Measurements from ENCODE around the gene ITGBL1. TPM values are rescaled to one million over a fixed set of nuclear protein-coding genes. Genes with fewer than 3 reads are reported as not detected.
A peak's percentile ranks its signal among the peaks of the same experiment; 100 is the strongest.

ITGBL1 gene
- total RNA-seq, 1 donor, result 398 TPM

DNA sequence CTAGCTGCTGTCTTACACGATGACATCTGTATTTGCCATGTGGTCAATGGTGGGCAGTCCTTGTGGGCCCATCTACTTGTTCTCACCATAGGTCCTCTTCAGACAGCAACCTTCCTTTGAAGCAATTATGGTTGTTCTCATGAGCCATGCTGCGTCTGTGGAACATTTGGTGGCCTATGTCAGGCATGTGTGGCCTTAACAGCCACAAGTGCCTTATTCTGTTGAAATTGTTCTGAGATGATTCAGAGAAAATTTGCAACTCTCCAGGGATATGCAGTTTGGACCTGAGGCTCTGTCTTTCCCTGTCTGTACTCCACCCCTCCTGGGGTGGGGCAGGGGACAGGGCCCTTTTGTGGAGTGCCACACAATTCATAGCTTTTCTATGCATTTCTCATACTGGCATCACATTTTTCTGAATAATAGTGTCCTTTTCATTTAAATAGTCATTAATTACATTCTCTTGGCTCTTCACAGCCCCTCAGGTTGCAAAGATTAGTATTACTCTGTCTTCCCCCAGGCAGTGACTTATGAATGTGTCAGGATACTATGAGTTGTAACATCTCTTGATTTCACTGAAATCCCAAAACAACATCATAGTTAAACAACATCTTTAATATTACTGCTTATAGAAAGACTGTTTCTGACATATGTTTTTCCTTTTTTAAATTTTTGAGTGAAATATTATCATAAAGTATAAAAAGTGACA lies 102.1 kb downstream of the ITGBL1 start:
- Histone ChIP-seq H3K9me3 (ENCODE audit: low read depth, low read length) (no peaks in the 10 kb centered on the region), H3K4me1 (ENCODE audit: insufficient read depth, low read length) (peaks cover 21% of the 10 kb centered on the region), H3K79me2 (ENCODE audit: insufficient read depth, low read length) (peaks cover 90% of the 10 kb centered on the region), H3K4me3 (ENCODE audit: insufficient read depth, low read length) (no peak overlapping the region), H3K4me2 (ENCODE audit: insufficient read depth, low read length) (no peak overlapping the region), H3K36me3 (ENCODE audit: insufficient read depth, low read length) (no peaks in the 10 kb centered on the region), H3K27me3 (ENCODE audit: insufficient read depth, low read length) (no peaks in the 10 kb centered on the region), H4K20me1 (ENCODE audit: insufficient read depth, low read length) (peaks cover 25% of the 10 kb centered on the region), H2AFZ (ENCODE audit: low read length) (no peak overlapping the region), H3K27ac (ENCODE audit: low read depth, low read length) (no peak overlapping the region)
- TF ChIP-seq, protein P1, sequence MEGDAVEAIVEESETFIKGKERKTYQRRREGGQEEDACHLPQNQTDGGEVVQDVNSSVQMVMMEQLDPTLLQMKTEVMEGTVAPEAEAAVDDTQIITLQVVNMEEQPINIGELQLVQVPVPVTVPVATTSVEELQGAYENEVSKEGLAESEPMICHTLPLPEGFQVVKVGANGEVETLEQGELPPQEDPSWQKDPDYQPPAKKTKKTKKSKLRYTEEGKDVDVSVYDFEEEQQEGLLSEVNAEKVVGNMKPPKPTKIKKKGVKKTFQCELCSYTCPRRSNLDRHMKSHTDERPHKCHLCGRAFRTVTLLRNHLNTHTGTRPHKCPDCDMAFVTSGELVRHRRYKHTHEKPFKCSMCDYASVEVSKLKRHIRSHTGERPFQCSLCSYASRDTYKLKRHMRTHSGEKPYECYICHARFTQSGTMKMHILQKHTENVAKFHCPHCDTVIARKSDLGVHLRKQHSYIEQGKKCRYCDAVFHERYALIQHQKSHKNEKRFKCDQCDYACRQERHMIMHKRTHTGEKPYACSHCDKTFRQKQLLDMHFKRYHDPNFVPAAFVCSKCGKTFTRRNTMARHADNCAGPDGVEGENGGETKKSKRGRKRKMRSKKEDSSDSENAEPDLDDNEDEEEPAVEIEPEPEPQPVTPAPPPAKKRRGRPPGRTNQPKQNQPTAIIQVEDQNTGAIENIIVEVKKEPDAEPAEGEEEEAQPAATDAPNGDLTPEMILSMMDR (IDR thresholded peaks at IDR 0.05; ENCODE audit: extremely low read depth, low read depth, low read length), result no peak
- no peak for DNase-seq (ENCODE audit: insufficient read length, low spot score, missing footprints)

DNA sequence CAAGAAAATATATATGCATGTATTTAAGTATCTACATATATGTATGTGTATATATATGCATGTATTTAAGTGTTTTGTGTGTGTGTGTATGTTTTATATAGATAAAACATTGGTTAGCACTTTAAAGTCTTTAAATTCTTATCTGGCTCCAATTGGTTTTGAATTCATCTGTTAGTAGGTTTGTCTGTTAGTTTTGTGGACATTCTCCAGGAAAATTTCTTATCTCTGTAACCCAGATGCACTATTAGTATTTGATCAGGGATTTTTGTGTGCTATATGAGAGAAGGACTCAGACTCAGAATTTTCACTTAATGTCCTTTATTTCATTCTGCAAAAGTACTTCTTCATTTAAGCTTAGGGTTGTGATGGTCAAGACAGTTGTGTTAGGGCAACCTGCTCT lies 103.1 kb downstream of the ITGBL1 start:
- TF ChIP-seq, protein P1 (IDR thresholded peaks at IDR 0.05; ENCODE audit: extremely low read depth, low read depth, low read length), result no peak
- peaks cover 23% of the 10 kb centered on the region for H4K20me1 ChIP-seq (ENCODE audit: insufficient read depth, low read length)

DNA sequence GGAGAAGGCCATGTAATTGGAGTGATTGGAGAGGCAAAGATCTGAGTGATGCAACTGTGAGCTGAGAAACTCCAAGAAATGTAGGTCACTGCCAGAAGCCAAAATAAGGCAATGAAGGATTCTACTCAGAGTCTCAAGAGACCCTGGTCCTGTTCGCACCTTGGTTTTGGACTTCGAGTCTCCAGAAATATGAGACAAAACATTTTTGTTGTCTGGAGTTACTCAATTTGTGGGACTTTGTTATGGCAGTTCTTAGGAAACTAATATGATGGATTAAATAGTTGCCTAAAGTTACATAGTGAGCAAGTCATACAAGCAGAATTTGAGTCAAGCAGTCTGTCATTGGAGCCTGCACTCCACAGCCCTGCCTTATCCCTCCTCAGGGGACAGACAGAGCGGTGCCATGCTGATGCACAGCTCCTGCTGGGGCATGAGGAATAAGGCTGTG lies 104.2 kb downstream of the ITGBL1 start:
- no peak overlapping the region for H2AFZ ChIP-seq (ENCODE audit: low read length)
- peaks cover 88% of the 10 kb centered on the region for H3K79me2 ChIP-seq (ENCODE audit: insufficient read depth, low read length)
- no peaks in the 10 kb centered on the region for H3K27me3 ChIP-seq (ENCODE audit: insufficient read depth, low read length)
- H3K4me2 ChIP-seq (ENCODE audit: insufficient read depth, low read length), result no peak overlapping the region
- no peaks in the 10 kb centered on the region for H3K9me3 ChIP-seq (ENCODE audit: low read depth, low read length)
- H3K4me1 ChIP-seq (ENCODE audit: insufficient read depth, low read length), result peaks cover 18% of the 10 kb centered on the region
- no peaks in the 10 kb centered on the region for H3K36me3 ChIP-seq (ENCODE audit: insufficient read depth, low read length)
- peak overlapping the region; percentile 24 for H3K27ac ChIP-seq (ENCODE audit: low read depth, low read length)
- TF ChIP-seq, protein P1 (IDR thresholded peaks at IDR 0.05; ENCODE audit: extremely low read depth, low read depth, low read length), result no peak
- peaks cover 23% of the 10 kb centered on the region for H4K20me1 ChIP-seq (ENCODE audit: insufficient read depth, low read length)
- no peak for DNase-seq (ENCODE audit: insufficient read length, low spot score, missing footprints)
- no peak overlapping the region for H3K4me3 ChIP-seq (ENCODE audit: insufficient read depth, low read length)

More for the DNA sequence above, 103.1 kb downstream of the ITGBL1 start:
- DNase-seq (ENCODE audit: insufficient read length, low spot score, missing footprints), result no peak
- no peak overlapping the region for H3K27ac ChIP-seq (ENCODE audit: low read depth, low read length)
- peaks cover 88% of the 10 kb centered on the region for H3K79me2 ChIP-seq (ENCODE audit: insufficient read depth, low read length)
- H3K36me3 ChIP-seq (ENCODE audit: insufficient read depth, low read length), result no peaks in the 10 kb centered on the region
- H3K4me3 ChIP-seq (ENCODE audit: insufficient read depth, low read length), result no peak overlapping the region
- H3K4me2 ChIP-seq (ENCODE audit: insufficient read depth, low read length), result no peak overlapping the region
- H3K27me3 ChIP-seq (ENCODE audit: insufficient read depth, low read length), result no peaks in the 10 kb centered on the region
- peaks cover 18% of the 10 kb centered on the region for H3K4me1 ChIP-seq (ENCODE audit: insufficient read depth, low read length)
- H2AFZ ChIP-seq (ENCODE audit: low read length), result no peak overlapping the region
- H3K9me3 ChIP-seq (ENCODE audit: low read depth, low read length), result no peaks in the 10 kb centered on the region

DNA sequence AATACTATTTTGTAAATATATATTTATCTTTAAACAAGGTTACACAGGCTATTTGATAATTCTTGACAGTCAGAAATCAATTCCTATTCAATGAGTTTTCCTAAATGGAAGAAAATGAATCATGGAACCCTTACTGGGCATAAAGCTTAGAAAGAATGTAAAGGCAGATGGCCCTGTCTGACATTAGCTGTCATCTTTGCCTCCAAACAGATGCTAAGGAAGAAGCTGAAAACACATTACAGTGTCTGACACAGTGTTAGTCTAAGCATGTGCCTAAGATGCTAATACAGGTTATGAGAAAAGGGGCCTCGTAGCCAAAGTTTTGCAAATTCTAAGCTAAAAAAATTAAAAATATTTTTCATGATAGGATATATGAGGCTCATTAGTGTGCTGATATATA lies 112.8 kb downstream of the ITGBL1 start:
- Histone ChIP-seq H3K4me3 (ENCODE audit: insufficient read depth, low read length) (no peak overlapping the region), H3K27me3 (ENCODE audit: insufficient read depth, low read length) (no peaks in the 10 kb centered on the region), H3K4me2 (ENCODE audit: insufficient read depth, low read length) (no peak overlapping the region), H2AFZ (ENCODE audit: low read length) (no peak overlapping the region), H3K79me2 (ENCODE audit: insufficient read depth, low read length) (peaks cover 55% of the 10 kb centered on the region), H3K9me3 (ENCODE audit: low read depth, low read length) (no peaks in the 10 kb centered on the region), H4K20me1 (ENCODE audit: insufficient read depth, low read length) (peaks cover 7% of the 10 kb centered on the region), H3K27ac (ENCODE audit: low read depth, low read length) (no peak overlapping the region), H3K36me3 (ENCODE audit: insufficient read depth, low read length) (peaks cover 9% of the 10 kb centered on the region), H3K4me1 (ENCODE audit: insufficient read depth, low read length) (peaks cover 10% of the 10 kb centered on the region)
- TF ChIP-seq, protein P1 (IDR thresholded peaks at IDR 0.05; ENCODE audit: extremely low read depth, low read depth, low read length), result no peak
- no peak for DNase-seq (ENCODE audit: insufficient read length, low spot score, missing footprints)

Data from osteoblast (primary cell).